VCaP (cell line): ENCODE data around the gene RILPL2.

Source experiments
- H3K27ac ChIP-seq: fragments of 450-650 bp; 2 replicates; pipeline ENCODE4 v1.5.1; 2017
- TF ChIP-seq, protein P1 (sequence below): fragments of 450-650 bp; conservative IDR thresholded peaks from 2 replicates; pipeline ENCODE4 v1.5.1; 2017; ENCODE audit warnings: mild to moderate bottlenecking, moderate library complexity

Gene RILPL2

DNA sequence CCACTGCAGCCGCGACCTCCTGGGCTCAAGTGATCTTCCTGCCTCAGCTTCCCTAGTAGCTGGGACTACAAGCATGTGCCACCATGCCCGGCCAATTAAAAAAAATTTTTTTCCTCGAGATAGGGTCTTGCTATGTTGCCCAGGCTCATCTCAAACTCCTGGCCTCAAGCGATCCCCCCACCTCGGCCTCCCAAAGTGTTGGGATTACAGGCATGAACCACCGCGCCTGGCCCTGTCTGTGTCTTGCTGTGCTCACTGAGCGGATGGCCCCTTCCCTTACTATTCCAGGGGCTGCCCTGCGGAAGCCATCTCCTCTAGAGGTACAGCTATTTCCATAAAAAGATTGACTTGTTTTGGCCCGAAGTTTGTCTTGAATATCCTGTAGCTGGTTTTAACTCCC lies 41.6 kb upstream of the RILPL2 start:
- H3K27ac ChIP-seq = no peak overlapping the region
- TF ChIP-seq, protein P1, sequence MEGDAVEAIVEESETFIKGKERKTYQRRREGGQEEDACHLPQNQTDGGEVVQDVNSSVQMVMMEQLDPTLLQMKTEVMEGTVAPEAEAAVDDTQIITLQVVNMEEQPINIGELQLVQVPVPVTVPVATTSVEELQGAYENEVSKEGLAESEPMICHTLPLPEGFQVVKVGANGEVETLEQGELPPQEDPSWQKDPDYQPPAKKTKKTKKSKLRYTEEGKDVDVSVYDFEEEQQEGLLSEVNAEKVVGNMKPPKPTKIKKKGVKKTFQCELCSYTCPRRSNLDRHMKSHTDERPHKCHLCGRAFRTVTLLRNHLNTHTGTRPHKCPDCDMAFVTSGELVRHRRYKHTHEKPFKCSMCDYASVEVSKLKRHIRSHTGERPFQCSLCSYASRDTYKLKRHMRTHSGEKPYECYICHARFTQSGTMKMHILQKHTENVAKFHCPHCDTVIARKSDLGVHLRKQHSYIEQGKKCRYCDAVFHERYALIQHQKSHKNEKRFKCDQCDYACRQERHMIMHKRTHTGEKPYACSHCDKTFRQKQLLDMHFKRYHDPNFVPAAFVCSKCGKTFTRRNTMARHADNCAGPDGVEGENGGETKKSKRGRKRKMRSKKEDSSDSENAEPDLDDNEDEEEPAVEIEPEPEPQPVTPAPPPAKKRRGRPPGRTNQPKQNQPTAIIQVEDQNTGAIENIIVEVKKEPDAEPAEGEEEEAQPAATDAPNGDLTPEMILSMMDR = no peak

DNA sequence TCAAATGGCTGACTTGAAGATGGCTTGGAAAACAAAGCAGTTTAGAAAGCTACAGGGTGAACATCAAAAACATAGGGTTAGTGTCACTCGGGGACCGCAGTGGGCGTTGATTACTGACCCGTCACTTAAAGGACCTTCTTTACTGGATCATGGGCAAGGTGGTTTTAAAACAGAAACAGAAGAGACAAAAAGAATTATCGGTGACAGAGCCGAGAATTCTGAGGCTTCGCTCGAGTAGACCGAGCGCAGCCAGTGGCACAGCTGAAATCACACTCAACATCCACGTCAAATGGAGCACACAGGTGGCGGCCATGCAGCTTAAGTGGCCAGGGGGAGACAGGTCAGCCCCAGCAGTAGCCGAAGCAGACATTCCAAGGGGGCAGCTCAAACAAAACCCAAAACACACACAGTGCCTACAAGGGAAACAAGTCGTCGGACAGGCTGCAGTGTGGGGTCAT lies 38.8 kb upstream of the RILPL2 start:
- H3K27ac ChIP-seq = no peak overlapping the region
- TF ChIP-seq, protein P1 = no peak

DNA sequence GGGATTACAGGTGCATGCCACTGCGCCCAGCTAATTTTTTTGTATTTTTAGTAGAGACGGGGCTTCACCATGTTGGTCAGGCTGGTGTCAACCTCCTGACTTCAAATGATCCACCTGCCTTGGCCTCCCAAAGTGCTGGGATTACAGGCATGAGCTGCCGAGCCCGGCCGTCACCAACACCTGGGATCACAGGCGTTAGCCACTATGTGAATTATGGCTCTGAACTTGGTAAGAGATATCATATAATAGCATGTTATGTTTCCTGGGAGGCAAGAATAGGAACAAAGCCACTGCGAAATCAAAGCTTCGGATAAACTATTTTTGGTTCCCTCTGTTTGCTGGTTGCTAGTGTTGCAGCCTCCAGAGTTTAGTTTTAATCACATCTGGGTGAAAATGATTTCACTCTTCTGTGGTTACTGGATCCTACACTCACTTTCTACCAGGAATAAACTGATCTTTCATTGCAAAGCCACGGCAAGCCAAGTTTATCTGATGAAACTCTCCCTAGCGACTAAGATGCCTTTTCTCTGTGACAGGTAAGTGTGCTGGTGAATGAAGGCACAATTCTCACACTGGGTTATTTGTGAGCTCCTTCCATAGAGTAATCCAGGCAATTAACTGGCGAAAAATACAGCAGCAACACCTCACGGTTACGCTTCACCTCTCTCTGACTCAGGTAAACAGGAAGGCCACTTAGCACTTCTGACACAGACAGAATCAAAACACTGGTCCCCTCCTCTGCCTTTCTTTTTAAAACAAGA lies 38.2 kb upstream of the RILPL2 start:
- TF ChIP-seq, protein P1 = no peak

DNA sequence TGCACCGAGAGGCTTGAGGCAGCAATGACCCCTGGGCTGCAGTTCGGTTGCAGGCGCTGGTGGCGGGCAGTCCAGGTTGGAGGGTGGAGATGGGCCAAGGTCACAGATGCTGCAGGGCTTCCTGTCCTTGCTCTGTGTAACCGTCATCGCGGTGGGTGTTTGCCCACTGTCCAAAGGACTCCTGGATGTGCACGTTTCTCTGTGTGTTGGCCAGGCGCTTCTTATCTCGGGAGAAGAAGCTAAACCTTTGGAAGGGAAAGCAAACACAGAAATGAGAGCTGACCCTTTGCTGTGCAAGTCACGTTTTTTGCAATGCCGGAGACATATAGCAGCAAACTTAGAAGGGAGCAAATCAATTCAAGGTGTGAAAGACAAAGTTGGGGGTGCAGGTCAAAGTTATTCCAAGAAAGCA lies 36.0 kb upstream of the RILPL2 start:
- TF ChIP-seq, protein P1 = no peak
- no peak overlapping the region for H3K27ac ChIP-seq

More for the DNA sequence above, 38.2 kb upstream of the RILPL2 start:
- 0 out of 2 replicates have a peak overlapping the region, but pooled peaks have one; percentile 9 for H3K27ac ChIP-seq

DNA sequence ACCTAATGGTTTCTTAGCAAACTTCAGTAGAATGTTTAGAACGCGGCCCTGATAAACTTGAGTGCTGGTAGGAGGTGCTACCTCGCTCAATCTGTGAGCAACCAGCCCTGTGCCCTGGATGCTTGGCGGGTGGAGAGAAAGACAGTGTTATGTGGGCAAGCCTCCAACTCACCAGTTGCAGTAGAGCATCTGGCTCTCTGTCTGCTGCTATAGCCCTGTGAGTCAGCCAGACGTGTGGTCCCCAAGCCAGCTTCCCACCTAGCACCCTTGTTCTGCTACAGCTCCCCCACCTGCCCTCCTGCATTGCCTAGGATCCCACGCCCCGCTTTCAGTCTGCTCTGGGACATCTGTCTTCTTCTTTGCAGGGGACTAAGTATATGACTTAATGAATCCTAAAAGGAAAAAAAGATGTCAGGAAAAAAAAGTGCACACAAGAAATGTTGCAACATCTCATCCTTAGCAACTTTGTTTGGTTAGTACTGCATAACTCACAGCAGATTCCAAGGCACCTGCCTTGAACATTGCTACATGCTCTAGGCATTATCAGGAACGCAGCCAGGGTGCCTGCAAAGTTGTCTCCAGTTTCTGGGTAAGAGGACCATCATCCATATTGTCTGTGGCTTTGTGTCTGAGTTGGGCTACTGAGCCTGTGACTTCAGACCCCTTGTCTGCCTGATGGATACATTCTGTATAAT lies 35.0 kb upstream of the RILPL2 start:
- no peak overlapping the region for H3K27ac ChIP-seq
- TF ChIP-seq, protein P1 = no peak

DNA sequence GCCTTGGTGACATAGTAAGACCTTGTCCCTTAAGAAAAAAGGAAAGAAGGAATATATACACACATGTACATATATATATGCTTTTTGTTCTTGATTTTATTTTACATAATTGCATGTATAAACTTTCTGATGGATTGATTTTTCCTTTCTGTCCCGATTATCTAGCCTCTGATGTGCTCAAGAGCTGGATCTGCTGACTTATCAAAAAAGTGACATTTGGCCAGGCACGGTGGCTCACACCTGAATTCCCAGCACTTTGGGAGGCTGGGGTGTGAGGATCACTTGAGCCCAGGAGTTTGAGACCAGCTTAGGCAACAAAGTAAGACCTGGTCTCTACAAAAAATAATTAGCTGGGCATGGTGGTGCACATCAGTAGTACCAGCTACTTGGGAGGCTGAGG lies 33.5 kb upstream of the RILPL2 start:
- TF ChIP-seq, protein P1 = no peak
- no peak overlapping the region for H3K27ac ChIP-seq

DNA sequence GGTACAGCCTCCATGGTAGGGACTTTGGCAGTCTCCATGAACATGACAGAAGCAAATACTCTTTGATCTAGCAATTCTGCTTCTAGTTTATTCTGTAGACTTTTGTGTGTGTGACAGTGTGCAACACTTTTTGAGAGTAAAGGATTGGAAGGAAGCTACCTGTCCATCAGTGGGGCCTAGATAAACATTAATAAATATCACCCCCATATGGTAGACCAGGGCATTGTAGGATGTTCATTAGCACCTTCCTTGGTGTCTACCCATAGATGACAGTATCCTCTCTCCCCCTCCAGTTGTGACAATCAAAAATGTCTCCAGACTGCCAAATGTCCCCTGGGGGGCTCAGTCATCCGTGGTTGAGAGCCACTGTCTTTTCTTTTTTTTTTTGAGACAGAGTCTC lies 32.3 kb upstream of the RILPL2 start:
- TF ChIP-seq, protein P1 = no peak
- H3K27ac ChIP-seq = no peak overlapping the region
